Keratinocyte (primary cell): ENCODE data around the gene NFYC. TPM values are rescaled to one million over a fixed set of nuclear protein-coding genes. Genes with fewer than 3 reads are reported as not detected.

Experiments used
- DNase-seq: peaks from one replicate; pipeline ENCODE4 v3.0.0-alpha.2; 2011; ENCODE audit warnings: low read depth, missing footprints, low spot score
- FAIRE-seq: peaks from 2 replicates; lab custom pipeline; 2011; peaks lifted over from hg19 to GRCh38; lab: Jason Lieb, UNC
- H2AFZ ChIP-seq: 2 replicates; pipeline ENCODE4 v1.6.0; 2012; ENCODE audit warnings: low read length, control low read depth, inconsistent platforms; ENCODE audit not compliant: control insufficient read depth
- H3K27ac ChIP-seq: 2 replicates; pipeline ENCODE4 v1.5.1; 2011; ENCODE audit warnings: low read length; ENCODE audit not compliant: control insufficient read depth, insufficient read depth
- H3K27me3 ChIP-seq: 3 replicates; pipeline ENCODE4 v1.6.0; 2011; ENCODE audit warnings: low read length; ENCODE audit not compliant: control insufficient read depth, insufficient read depth; ENCODE audit errors: extremely low read depth
- H3K36me3 ChIP-seq, 2 experiments: 2 replicates in 1 of 2; 3 replicates in 1 of 2; pipeline ENCODE4 v1.5.1; 2011; ENCODE audit warnings: low read length in 2 of 2, mild to moderate bottlenecking in 1 of 2; ENCODE audit not compliant: control insufficient read depth in 2 of 2, insufficient read depth in 2 of 2; ENCODE audit errors: extremely low read depth in 1 of 2
- H3K4me1 ChIP-seq: 3 replicates; pipeline ENCODE4 v1.5.1; 2011; ENCODE audit warnings: low read length; ENCODE audit not compliant: control insufficient read depth, insufficient read depth; ENCODE audit errors: extremely low read depth
- H3K4me2 ChIP-seq: 3 replicates; pipeline ENCODE4 v1.6.0; 2011; ENCODE audit warnings: low read depth, low read length; ENCODE audit not compliant: control insufficient read depth, insufficient read depth; ENCODE audit errors: extremely low read depth
- H3K4me3 ChIP-seq, 3 experiments: fragments of 200-600 bp in 1 of 3; sonication (generic) in 1 of 3; 2 replicates in 2 of 3; 3 replicates in 1 of 3; pipeline ENCODE4 v1.5.1; 2011 to 2016; ENCODE audit warnings: low read length in 3 of 3, mild to moderate bottlenecking in 3 of 3, control low read depth in 2 of 3, inconsistent platforms in 1 of 3, low read depth in 1 of 3, mixed read lengths in 1 of 3, mixed run types in 1 of 3, moderate library complexity in 1 of 3; ENCODE audit not compliant: control insufficient read depth in 2 of 3, insufficient read depth in 2 of 3; ENCODE audit errors: extremely low read depth in 1 of 3
- H3K79me2 ChIP-seq: 2 replicates; pipeline ENCODE4 v1.6.0; 2012; ENCODE audit warnings: low read length; ENCODE audit not compliant: control insufficient read depth, insufficient read depth
- H3K9ac ChIP-seq: 3 replicates; pipeline ENCODE4 v1.6.0; 2011; ENCODE audit warnings: low read length; ENCODE audit not compliant: control insufficient read depth, insufficient read depth; ENCODE audit errors: extremely low read depth
- H3K9me1 ChIP-seq: 3 replicates; pipeline ENCODE4 v1.6.0; 2011; ENCODE audit warnings: low read length; ENCODE audit not compliant: control insufficient read depth, insufficient read depth; ENCODE audit errors: extremely low read depth
- H3K9me3 ChIP-seq: 2 replicates; pipeline ENCODE4 v1.5.1; 2012; ENCODE audit warnings: low read depth, low read length; ENCODE audit not compliant: control insufficient read depth
- H4K20me1 ChIP-seq: 3 replicates; pipeline ENCODE4 v1.6.0; 2011; ENCODE audit warnings: low read length; ENCODE audit not compliant: control insufficient read depth, insufficient read depth; ENCODE audit errors: extremely low read depth
- CTCF ChIP-seq, 3 experiments: IDR thresholded peaks in 1 of 3; conservative IDR thresholded peaks in 1 of 3; optimal IDR thresholded peaks in 1 of 3; 2 replicates in 2 of 3; 3 replicates in 1 of 3; pipeline versions ENCODE3 to v1.5.1; 2011; ENCODE audit warnings: low read length in 3 of 3, mild to moderate bottlenecking in 3 of 3, moderate library complexity in 2 of 3, control low read depth in 1 of 3, inconsistent platforms in 1 of 3; ENCODE audit not compliant: insufficient read depth in 2 of 3; ENCODE audit errors: extremely low read depth in 1 of 3
- EZH2 ChIP-seq: IDR thresholded peaks from one replicate; pipeline ENCODE4 v1.6.1; 2012; ENCODE audit warnings: inconsistent platforms, mild to moderate bottlenecking, low read length, moderate library complexity
- dilution Hi-C: fragments of 300-500 bp; cut with MboI; formaldehyde crosslinking; loops from one replicate; pipeline ENCODE4 v1.7.0; 2020; ENCODE audit warnings: low sequenced_read_pairs; ENCODE audit not compliant: extremely low pct_ligation_motif_present
- polyA plus RNA-seq, 5 experiments: library from polyadenylated mRNA; depleted of rRNA in 3 of 5; stranded (reverse) in 3 of 5; stranded (forward) in 1 of 5; unstranded in 1 of 5; fragments of >200 nt; gene quantifications; 1 replicate in 1 of 5; 2 replicates in 3 of 5; 3 replicates in 1 of 5; pipeline versions ENCODE4 v1.2.1 to v1.2.3, GENCODE V29; 2011 to 2012; ENCODE audit warnings: missing spikeins in 2 of 5, low read depth in 1 of 5, low replicate concordance in 1 of 5

The NFYC gene
- polyA plus RNA-seq, 1 donor (not counting 4 experiments of a cell fraction or from before 2014, with no cell fraction given): 32.4 TPM

- TF ChIP-seq CTCF (optimal IDR thresholded peaks at IDR 0.05 in 1 of 3, IDR thresholded peaks at IDR 0.05 in 1 of 3, conservative IDR thresholded peaks at IDR 0.05 in 1 of 3; ENCODE audit: extremely low read depth in 1 of 3, insufficient read depth in 2 of 3, low read length in 3 of 3): no peak
- no peak for TF ChIP-seq EZH2
- no peaks in the 10 kb centered on the region for H3K9me3 ChIP-seq
- H3K4me3 ChIP-seq: peak overlapping the region; percentile 60 to 94 (median 75)
- H3K27ac ChIP-seq: peak overlapping the region; percentile 86
- H3K36me3 ChIP-seq: peaks cover 0 to 2% of the 10 kb centered on the region in 2 experiments
- DNase-seq: peak; percentile 15
- peak overlapping the region; percentile 91 for H3K4me2 ChIP-seq
- H3K4me1 ChIP-seq: peaks cover 55% of the 10 kb centered on the region
- peak overlapping the region; percentile 77 for H3K9ac ChIP-seq
- H3K9me1 ChIP-seq: peaks cover 2% of the 10 kb centered on the region
- peaks cover 60% of the 10 kb centered on the region for H3K79me2 ChIP-seq
- peak overlapping the region; percentile 97 for H2AFZ ChIP-seq
- dilution Hi-C loops: no loop called here
- no peaks in the 10 kb centered on the region for H3K27me3 ChIP-seq
- no peaks in the 10 kb centered on the region for H4K20me1 ChIP-seq
- no peak for FAIRE-seq
Measured at GRCh38 chr1:40708750-40709099, 17.2 kb downstream of the NFYC start.

GRCh38 chr1:40709100-40709801 is 17.7 kb downstream of the NFYC start:
- Histone ChIP-seq H3K4me1 (peaks cover 55% of the 10 kb centered on the region), H3K4me2 (peak overlapping the region; percentile 91), H3K4me3 (peak overlapping the region; percentile 60 to 94 (median 75)), H3K9me1 (no peaks in the 10 kb centered on the region), H3K9ac (peak overlapping the region; percentile 77), H3K27ac (peak overlapping the region; percentile 86), H3K9me3 (no peaks in the 10 kb centered on the region), H3K27me3 (no peaks in the 10 kb centered on the region), H2AFZ (peak overlapping the region; percentile 97), H3K79me2 (peaks cover 60% of the 10 kb centered on the region), H3K36me3 (peaks cover 0 to 3% of the 10 kb centered on the region in 2 experiments), H4K20me1 (no peaks in the 10 kb centered on the region)
- peak; percentile 55 for DNase-seq
- peak; percentile 94 for FAIRE-seq
- TF ChIP-seq CTCF (optimal IDR thresholded peaks at IDR 0.05 in 1 of 3, IDR thresholded peaks at IDR 0.05 in 1 of 3, conservative IDR thresholded peaks at IDR 0.05 in 1 of 3; ENCODE audit: extremely low read depth in 1 of 3, insufficient read depth in 2 of 3, low read length in 3 of 3): no peak
- TF ChIP-seq EZH2: no peak
- dilution Hi-C loops: no loop called here
